Activated CD4-positive, alpha-beta T cell treated with anti-CD3 and anti-CD28 coated beads for 4 hours (primary cell): Measurements from ENCODE around the gene ANO4.

Experiments
- DNase-seq, 2 donors: peaks; one replicate each; pipeline ENCODE4 v3.0.0-alpha.2; 2020

ANO4 gene

GRCh38 chr12:100794441-100795173 lies at the start of gene ANO4:
Gene ANO4, plus strand, starts transcription at chr12:100794776. Its CDS starts 107,010 bp downstream, at chr12:100901786.
- no peak for DNase-seq

GRCh38 chr12:100745378-100746071 lies 49.1 kb upstream of the ANO4 start:
- DNase-seq: no peak

GRCh38 chr12:100752841-100753240 lies 41.7 kb upstream of the ANO4 start:
- no peak for DNase-seq

- no peak for DNase-seq
Measured at GRCh38 chr12:100753837-100754236, 40.7 kb upstream of the ANO4 start.

- DNase-seq: no peak
Measured at GRCh38 chr12:100755186-100755585, 39.4 kb upstream of the ANO4 start.

GRCh38 chr12:100758083-100758482 lies 36.5 kb upstream of the ANO4 start:
- DNase-seq: no peak

- DNase-seq: no peak
Measured at GRCh38 chr12:100767371-100767770, 27.2 kb upstream of the ANO4 start.

GRCh38 chr12:100767950-100768349 lies 26.6 kb upstream of the ANO4 start:
- no peak for DNase-seq

GRCh38 chr12:100778967-100779590 lies 15.5 kb upstream of the ANO4 start:
- DNase-seq: no peak

- no peak for DNase-seq
Measured at GRCh38 chr12:100789146-100789545, 5.4 kb upstream of the ANO4 start.

GRCh38 chr12:100789975-100790374 lies 4.6 kb upstream of the ANO4 start:
- no peak for DNase-seq

- no peak for DNase-seq
Measured at GRCh38 chr12:100790552-100790951, 4.0 kb upstream of the ANO4 start.

- no peak for DNase-seq
Measured at GRCh38 chr12:100793182-100793581, 1.4 kb upstream of the ANO4 start.

GRCh38 chr12:100795174-100795799 lies 711 bp downstream of the ANO4 start:
- DNase-seq: no peak

- DNase-seq: no peak
Measured at GRCh38 chr12:100795800-100796179, 1.2 kb downstream of the ANO4 start.

GRCh38 chr12:100796621-100797020 lies 2.0 kb downstream of the ANO4 start:
- DNase-seq: no peak

- DNase-seq: no peak
Measured at GRCh38 chr12:100797246-100797645, 2.7 kb downstream of the ANO4 start.

- no peak for DNase-seq
Measured at GRCh38 chr12:100797786-100798185, 3.2 kb downstream of the ANO4 start.

- no peak for DNase-seq
Measured at GRCh38 chr12:100798286-100799160, 3.9 kb downstream of the ANO4 start.

GRCh38 chr12:100799770-100800169 lies 5.2 kb downstream of the ANO4 start:
- DNase-seq: no peak

GRCh38 chr12:100800723-100801122 lies 6.1 kb downstream of the ANO4 start:
- DNase-seq: no peak

GRCh38 chr12:100801320-100801719 lies 6.7 kb downstream of the ANO4 start:
- no peak for DNase-seq

GRCh38 chr12:100808777-100809176 lies 14.2 kb downstream of the ANO4 start:
- DNase-seq: no peak
